ENCODE measurements around the gene GGCX. TPM values are rescaled to one million over a fixed set of nuclear protein-coding genes. Genes with fewer than 3 reads are reported as not detected.

Gene GGCX
- polyA plus RNA-seq, 3 donors, result 24.0 to 34.4 (median 32.0) TPM

DNA sequence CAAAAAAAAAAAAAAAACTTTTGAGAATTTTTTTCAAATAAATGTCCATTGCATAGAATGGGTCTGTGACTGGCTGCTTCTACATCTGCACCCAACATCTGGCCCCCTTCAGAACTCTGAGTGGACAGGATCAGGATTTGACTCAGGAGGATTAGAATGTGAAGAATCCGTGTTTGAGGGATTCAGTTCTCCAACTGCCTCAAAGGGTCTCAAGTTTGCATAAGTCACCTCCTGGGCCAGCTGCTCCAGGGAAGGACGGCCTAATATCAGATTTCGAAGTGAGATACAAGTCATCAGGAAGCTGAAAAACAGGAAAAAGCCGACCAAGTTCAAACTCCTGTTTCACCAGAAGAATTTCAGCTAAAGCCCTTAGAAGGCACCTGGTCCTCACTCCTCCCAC lies 11.5 kb downstream of the GGCX start:
- H3K9me3 Mint-ChIP-seq, result no peaks in the 10 kb centered on the region
- peaks cover 56 to 81% of the 10 kb centered on the region in 2 donors for H3K36me3 Mint-ChIP-seq

DNA sequence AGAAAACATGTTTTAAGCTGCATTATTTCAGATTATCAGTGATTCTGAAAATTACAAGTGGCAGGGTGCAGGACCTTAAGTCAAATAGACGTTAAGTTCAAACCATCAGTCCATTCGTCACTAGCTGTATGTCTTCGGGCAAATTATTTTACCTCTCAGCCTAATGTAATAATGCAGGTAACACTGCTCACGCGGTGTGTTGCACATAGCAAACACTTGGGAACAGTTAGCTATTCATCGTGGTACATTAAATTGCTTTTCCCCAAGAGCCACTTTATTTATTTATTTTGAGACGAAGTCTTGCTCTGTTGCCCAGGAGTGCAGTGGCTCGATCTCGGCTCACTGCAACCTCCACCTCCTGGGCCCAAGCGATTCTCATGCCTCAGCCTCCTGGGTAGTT lies 12.2 kb downstream of the GGCX start:
- H4K20me1 ChIP-seq (ENCODE audit: insufficient read depth, low read length), result peaks cover 30% of the 10 kb centered on the region
- H3K79me2 ChIP-seq (ENCODE audit: insufficient read depth, low read length), result peaks cover 3% of the 10 kb centered on the region
- WGBS (ENCODE audit: insufficient coverage), result 93% methylated on average over 6 of the region's 10 CpGs
- Mint-ChIP-seq H3K4me3 (no peak overlapping the region), H3K4me1 (peaks cover 28% of the 10 kb centered on the region), H3K27me3 (ENCODE audit: low read depth in 3 of 3) (peaks cover 0 to 2% (median 0%) of the 10 kb centered on the region in 3 donors), H3K36me3 (peaks cover 55 to 81% of the 10 kb centered on the region in 2 donors), H3K9me3 (no peaks in the 10 kb centered on the region), H3K27ac (peak overlapping the region in 1 of 7 donors; percentile 28)
- H3K4me2 ChIP-seq (replicated peaks; ENCODE audit: extremely low read depth, low read length, poor library complexity, severe bottlenecking), result no peak overlapping the region
- H3K9me3 ChIP-seq (replicated peaks in 1 of 2; ENCODE audit: control insufficient read depth in 1 of 2, insufficient read depth in 1 of 2, low read length in 2 of 2), result no peaks in the 10 kb centered on the region
- no peak for DNase-seq
- intact Hi-C loops (cut with micrococcal nuclease), result no loop called here
- peaks cover 19 to 27% of the 10 kb centered on the region in 2 donors for H3K4me1 ChIP-seq (ENCODE audit: control insufficient read depth in 1 of 2, insufficient read depth in 2 of 2, low read length in 2 of 2)
- no peak overlapping the region for H3K9ac ChIP-seq (ENCODE audit: insufficient read depth, low read length, poor library complexity, severe bottlenecking)
- no peak overlapping the region for H2AFZ ChIP-seq (ENCODE audit: insufficient read depth, low read depth, low read length, poor library complexity, severe bottlenecking)
- no peaks in the 10 kb centered on the region for H3K27me3 ChIP-seq (ENCODE audit: control insufficient read depth in 2 of 2, insufficient read depth in 2 of 2, low read length in 2 of 2)
- peaks cover 43 to 84% of the 10 kb centered on the region in 2 donors for H3K36me3 ChIP-seq (replicated peaks in 1 of 2; ENCODE audit: control insufficient read depth in 1 of 2, insufficient read depth in 2 of 2, low read length in 2 of 2)
- no peak overlapping the region for H3K27ac ChIP-seq (ENCODE audit: low read depth in 1 of 2, low read length in 2 of 2)
- H3K4me3 ChIP-seq (replicated peaks in 1 of 3; ENCODE audit: low read depth in 2 of 3, low read length in 3 of 3), result no peak overlapping the region
- TF ChIP-seq, protein P1, sequence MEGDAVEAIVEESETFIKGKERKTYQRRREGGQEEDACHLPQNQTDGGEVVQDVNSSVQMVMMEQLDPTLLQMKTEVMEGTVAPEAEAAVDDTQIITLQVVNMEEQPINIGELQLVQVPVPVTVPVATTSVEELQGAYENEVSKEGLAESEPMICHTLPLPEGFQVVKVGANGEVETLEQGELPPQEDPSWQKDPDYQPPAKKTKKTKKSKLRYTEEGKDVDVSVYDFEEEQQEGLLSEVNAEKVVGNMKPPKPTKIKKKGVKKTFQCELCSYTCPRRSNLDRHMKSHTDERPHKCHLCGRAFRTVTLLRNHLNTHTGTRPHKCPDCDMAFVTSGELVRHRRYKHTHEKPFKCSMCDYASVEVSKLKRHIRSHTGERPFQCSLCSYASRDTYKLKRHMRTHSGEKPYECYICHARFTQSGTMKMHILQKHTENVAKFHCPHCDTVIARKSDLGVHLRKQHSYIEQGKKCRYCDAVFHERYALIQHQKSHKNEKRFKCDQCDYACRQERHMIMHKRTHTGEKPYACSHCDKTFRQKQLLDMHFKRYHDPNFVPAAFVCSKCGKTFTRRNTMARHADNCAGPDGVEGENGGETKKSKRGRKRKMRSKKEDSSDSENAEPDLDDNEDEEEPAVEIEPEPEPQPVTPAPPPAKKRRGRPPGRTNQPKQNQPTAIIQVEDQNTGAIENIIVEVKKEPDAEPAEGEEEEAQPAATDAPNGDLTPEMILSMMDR (IDR thresholded peaks at IDR 0.05), result no peak

More for the DNA sequence above, 11.5 kb downstream of the GGCX start:
- TF ChIP-seq, protein P1 (IDR thresholded peaks at IDR 0.05), result no peak
- Histone ChIP-seq H2AFZ (ENCODE audit: insufficient read depth, low read depth, low read length, poor library complexity, severe bottlenecking) (no peak overlapping the region), H3K4me1 (ENCODE audit: control insufficient read depth in 1 of 2, insufficient read depth in 2 of 2, low read length in 2 of 2) (peaks cover 19 to 27% of the 10 kb centered on the region in 2 donors), H3K9ac (ENCODE audit: insufficient read depth, low read length, poor library complexity, severe bottlenecking) (no peak overlapping the region), H3K4me3 (replicated peaks in 1 of 3; ENCODE audit: low read depth in 2 of 3, low read length in 3 of 3) (peak overlapping the region in 1 of 3 experiments; percentile 13), H3K27me3 (ENCODE audit: control insufficient read depth in 2 of 2, insufficient read depth in 2 of 2, low read length in 2 of 2) (no peaks in the 10 kb centered on the region), H4K20me1 (ENCODE audit: insufficient read depth, low read length) (peaks cover 23% of the 10 kb centered on the region), H3K9me3 (replicated peaks in 1 of 2; ENCODE audit: control insufficient read depth in 1 of 2, insufficient read depth in 1 of 2, low read length in 2 of 2) (no peaks in the 10 kb centered on the region), H3K79me2 (ENCODE audit: insufficient read depth, low read length) (no peaks in the 10 kb centered on the region), H3K36me3 (replicated peaks in 1 of 2; ENCODE audit: control insufficient read depth in 1 of 2, insufficient read depth in 2 of 2, low read length in 2 of 2) (peaks cover 44 to 84% of the 10 kb centered on the region in 2 donors), H3K27ac (ENCODE audit: low read depth in 1 of 2, low read length in 2 of 2) (peak overlapping the region; percentile 8 to 61), H3K4me2 (replicated peaks; ENCODE audit: extremely low read depth, low read length, poor library complexity, severe bottlenecking) (peak overlapping the region; percentile 29)
- Mint-ChIP-seq H3K27ac (peak overlapping the region in 6 of 7 donors; percentile 16 to 88 (median 74)), H3K4me3 (no peak overlapping the region), H3K4me1 (peaks cover 28% of the 10 kb centered on the region), H3K27me3 (ENCODE audit: low read depth in 3 of 3) (peaks cover 0 to 2% (median 0%) of the 10 kb centered on the region in 3 donors)
- no peak for DNase-seq
- intact Hi-C loops (cut with micrococcal nuclease), result loop anchor here in 1 of 2 donors (5.0 kb wide), 1 partner anchor 148 kb away; no protein-coding TSS in a partner anchor
- WGBS (ENCODE audit: insufficient coverage), result 13% methylated on average over 4 of the region's 4 CpGs

Measured in CD14-positive monocyte (primary cell).